NCI-H524 treated with DMSO at 0.1 percent for 48 hours (cell line): Measurements from ENCODE around the gene OTX1.
"Not testable (repeated sequence)": the region's sequence is repeated elsewhere in the genome, so short reads cannot be mapped to it uniquely, and the experiment has no call there.

Source experiments
- DNase-seq: peaks from one replicate; lab custom pipeline; 2025; lab: John Stamatoyannopoulos, UW

OTX1 gene

DNA sequence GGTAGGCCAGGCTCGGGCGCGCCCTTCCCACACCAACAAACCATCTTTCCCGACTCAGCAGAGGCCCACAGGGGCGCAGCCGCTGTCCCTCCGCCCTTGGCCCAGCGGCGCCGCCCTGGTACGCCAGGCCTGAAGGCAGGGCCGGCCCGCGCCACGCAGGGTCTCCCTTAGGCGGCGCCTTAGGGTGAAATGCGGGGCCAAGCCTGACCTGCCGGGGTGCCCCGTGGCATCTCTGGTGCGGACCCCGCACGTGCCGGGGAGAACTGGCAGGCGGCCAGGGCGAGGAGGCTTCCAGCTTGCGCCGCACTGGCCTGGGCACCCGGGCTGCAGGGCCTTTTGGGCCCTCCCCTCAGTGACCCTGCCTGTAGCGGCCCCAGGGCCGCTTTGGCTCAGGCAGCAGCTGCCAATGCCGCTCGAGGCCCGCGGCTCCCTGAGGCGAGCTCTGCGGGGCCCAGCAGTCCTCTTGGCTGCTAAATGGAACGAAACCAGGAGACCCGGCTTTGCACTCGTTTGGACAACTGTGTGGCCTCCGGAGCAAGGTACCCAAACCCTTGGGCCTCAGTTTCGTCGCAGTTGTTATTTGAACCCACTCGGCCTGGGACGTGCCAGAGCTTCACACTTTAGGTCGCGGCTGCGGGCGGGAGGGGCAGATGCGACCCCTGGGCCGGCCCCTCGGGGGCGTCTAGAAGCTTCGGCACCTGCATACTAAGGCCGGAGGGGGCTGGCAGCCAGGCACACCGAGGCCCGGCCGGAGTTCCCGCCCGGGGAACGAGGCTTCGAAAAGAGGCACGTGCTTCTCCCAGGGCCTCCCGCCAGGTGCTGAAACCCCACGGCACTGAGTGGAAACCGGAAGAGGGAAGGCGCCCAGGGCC lies 8.5 kb downstream of the OTX1 start:
- DNase-seq, result no peak

DNA sequence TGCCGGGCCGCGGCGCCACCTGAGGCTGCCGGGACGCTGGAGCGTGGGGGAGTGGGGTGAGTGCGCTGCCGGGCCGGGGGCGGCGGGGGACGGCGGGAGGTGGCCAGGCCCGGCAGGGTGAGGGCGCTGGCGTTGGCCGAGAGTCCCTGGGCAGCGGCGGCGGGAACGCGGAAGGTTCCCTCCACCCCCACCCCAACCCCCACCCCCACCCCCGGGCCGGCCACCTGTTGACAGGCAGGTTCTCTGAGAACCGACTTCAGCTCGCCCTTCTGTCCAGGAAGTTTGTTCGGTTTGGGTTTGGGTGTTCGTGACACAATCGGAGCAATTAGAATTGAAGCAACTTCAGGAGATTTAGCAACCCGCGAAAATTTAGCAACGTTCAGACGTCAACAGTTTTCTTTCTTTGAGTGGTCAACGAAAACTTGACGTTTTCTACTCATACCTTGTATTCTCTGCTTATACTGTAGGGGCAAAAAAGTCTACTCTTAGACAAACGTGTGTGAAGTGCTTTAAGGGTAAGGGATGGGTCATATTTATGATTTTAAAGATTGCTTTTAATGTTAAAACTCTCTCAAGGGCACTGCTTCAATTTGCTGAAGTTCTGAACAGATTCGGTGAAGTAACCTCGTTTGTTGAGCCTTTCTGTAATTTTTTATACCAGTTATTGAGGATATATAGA lies 9.3 kb downstream of the OTX1 start:
- DNase-seq, result no peak

DNA sequence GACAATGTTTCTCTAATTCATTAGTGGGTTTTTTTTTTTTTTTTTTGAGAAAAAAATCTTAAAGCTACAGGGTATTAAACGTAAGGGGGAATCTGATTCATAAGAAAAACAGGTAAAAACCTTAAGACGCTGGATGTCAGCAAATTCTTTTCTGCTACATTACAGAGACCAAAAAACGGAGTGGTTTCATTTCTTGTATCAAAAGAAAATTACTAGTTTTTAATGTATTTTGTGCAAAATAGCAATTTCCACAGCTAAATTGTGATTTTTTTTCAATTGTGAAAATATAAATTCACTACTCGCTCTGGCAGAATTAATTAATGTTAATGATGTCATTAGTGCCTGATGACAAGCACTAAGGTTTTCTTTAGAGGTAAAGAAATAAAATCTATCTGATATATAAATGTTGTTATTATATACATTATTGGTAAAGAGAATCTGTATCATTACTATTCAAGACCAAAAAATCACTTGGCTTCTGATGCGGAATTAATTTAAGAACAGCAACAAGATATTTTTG lies 9.9 kb downstream of the OTX1 start:
- DNase-seq, result no peak

DNA sequence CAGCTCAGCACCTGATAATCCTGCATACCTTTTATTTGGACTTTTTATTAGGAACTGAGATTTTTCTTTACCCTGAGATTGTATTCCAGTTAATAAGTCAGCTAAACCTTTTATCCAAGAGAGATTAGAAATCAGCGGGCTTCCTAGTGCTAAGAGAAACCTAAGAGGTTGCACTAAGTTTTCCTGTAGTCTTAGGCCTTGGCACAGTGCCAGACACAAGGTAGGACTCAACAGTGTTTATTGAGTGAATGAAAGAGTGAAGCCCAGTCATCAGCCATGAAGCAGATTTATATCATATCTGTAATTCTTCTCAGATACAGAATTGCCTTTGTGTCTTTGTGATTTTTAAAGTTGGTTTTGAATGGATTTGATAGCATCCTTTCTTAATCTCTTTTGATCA lies 13.6 kb downstream of the OTX1 start:
- DNase-seq, result no peak

DNA sequence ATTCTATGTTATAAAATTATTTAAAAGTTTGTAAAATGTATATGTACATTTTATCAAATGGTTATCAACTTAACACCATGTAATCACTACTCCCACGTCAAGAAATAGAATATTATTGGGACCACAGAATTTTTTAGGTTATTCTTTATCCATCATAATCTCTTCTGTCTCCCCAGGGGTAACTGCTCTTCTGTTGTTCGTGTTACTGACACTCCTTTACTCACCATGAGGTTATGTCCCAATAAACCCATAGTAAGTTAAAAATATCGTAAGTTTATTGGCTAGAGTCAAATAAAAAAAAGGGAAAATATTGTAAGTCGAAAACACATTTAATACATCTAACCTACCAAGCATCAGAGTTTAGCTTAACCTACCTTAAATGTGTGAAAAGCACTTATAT lies 14.0 kb downstream of the OTX1 start:
- no peak for DNase-seq

DNA sequence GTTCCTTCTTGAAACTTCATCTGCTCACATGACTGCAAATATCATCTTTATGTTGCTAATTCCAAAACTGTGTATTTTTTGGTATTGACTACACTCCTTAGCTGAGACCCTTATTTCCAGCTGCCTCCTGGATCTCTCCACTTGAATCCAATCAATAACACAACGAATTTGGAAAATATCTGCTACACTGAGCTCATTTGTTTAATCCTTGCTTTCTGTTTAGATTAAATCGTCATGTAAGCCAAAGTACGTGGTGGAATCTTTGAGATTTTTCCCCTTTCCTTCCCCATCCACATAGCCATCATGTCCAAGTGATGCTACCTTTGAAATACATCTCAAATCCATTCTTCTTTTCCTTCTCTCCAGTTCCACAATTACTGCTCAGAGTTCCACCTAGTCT lies 15.6 kb downstream of the OTX1 start:
- DNase-seq, result no peak

DNA sequence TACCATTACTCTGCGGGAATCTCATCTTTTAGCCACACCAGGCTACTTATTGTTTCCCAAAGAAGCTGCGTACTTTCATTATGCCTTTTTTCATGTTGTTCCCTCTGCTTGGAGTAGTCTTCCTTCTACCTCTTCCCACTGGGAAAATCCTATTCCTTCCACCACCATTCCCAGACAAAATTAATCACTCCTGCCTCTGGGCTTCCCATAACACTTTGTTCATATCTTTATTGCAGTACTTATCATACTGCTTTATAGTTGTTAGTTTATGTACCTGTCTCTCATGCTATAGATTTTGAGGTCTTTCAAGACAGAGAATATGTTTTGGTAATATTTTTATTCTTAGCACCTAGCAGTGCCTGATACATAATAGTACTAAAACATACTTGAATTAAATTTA lies 16.2 kb downstream of the OTX1 start:
- no peak for DNase-seq

DNA sequence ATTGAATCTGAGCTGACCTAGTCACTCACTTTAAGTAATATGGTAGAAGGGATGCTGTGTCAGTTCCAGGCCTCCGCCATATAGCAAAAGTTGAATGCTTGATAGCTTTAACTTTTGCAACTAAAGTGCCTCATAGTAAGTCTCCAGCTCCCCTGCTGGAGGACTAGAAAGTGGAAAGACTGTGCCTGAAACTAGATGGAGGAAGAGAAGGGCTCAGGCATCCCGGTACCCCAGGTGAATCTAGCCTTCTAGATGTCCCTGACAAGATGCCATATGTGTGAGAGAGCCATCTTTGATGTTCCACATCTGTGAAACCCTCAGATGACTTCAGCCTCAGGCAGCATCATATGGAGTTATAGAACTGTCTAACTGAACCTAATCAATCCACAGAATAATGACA lies 21.0 kb downstream of the OTX1 start:
- no peak for DNase-seq

DNA sequence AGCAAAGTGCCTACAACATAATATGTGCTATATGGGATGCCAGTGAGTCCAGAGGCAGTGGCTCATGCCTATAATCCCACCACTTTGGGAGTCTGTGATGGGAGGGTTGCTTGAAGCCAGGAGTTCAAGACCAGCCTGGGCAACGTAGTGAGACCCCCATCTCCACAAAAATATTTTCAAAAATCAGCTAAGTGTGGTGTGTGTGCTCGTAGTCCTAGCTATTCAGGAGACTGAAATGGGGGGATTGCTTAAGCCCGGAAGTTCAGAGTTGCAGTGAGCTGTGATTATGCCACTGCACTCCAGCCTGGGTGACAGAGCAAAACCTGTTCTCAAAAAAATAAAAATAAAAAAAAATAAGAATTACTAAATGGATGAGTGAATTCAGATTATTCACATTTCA lies 23.4 kb downstream of the OTX1 start:
- no peak for DNase-seq

DNA sequence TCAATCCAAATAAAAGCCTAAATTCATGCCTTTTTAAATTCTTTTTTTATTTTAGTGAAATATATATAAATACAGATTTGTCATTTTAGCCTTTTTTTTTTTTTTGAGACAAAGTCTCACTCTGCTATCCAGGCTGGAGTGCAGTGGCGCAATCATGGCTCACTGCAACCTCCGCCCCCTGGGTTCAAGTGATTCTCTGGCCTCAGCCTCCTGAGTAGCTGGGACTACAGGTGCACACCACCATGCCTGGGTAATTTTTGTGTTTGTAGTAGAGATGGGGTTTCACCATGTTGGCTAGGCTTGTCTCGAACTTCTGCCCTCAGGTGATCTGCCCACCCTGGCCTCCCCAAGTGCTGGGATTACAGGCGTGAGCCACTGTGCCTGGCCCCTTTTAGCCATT lies 23.8 kb downstream of the OTX1 start:
- DNase-seq, result not testable (repeated sequence)

DNA sequence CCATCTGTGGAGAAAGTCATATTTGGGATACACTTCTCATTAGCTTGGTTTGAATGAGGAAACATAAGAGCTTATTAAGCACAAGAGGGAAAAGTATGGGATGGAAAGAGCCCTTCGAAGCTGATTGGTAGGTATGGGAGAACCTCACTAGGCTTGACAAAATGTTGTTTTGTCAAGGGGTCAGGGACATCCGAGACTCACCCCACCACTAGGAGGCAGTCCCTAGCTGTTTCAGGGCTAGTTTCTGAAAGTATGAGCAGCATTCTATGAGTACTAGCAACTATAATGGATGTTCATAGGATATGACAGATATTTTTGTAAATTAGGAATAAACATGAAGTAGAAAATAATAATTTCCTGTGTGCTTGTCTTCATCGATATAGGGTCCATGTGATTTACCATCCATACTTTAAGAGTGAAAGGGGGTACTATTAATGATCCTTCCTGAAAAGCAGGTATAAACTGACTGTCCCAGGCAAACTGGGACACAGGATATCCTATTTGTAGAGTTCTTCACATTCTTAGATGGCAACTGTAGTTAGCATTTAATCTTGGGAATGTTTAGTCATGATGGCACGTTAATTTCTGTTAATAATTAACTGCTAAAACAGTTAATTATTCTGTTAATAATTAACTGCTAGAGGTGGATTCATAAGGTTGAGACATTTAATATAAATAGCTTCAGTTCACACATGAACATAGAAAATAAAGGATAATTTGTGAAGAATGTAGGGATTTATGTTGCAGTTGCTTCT lies 28.4 kb downstream of the OTX1 start:
- DNase-seq, result no peak

DNA sequence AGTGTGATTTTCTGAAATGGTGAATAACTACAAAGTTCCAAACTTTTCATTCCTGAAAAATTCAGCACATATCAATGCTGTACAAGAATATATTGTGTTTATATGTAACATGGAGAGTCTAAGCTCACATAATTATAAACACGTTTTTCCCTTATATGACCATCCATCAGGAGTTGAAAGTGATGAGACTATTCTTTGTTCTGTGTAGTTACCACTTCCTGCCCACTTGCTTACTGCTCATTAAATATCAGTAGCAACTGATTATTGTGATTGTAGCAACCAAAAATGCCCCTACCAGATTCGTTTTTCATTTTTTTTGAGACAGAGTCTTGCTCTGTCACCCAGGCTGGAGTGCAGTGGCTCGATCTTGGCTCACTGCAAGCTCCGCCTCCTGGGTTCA lies 30.8 kb downstream of the OTX1 start:
- no peak for DNase-seq

DNA sequence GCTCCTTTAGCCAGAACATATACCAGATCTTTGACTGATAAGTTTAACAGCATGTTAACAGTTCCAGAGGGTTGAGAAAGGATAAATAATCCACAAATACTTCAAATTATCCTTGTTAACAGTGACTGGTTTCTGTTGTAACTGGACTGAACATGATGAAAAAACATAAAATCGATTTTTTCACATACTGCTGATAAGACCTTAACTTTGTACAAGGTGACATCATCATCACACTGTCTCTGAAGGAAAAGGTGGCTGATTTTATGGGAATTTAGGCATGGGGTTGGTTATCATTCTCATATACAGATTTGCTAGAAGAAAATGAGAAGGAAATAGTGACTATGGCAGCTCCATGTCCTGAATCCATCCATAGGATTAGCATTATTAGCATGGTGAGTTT lies 36.1 kb downstream of the OTX1 start:
- no peak for DNase-seq

DNA sequence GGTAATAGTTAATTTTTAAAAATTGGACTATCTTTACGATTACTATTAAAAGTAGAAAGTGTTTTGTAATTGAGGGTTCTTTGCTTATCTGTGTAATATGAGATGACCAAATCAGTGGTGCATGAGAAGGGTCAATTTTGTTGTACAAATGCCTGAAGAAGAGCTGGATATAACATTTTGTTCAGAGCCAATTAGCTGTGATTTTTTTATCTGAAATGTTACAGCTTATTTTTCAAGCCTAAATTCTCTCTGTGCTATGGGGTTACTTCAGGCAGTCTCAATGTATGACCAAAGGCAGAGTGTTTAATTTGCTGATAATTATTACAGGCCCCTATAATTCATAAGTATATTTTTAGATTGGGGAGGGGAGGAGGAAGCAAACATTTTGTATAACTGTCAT lies 41.8 kb downstream of the OTX1 start:
- DNase-seq, result no peak

DNA sequence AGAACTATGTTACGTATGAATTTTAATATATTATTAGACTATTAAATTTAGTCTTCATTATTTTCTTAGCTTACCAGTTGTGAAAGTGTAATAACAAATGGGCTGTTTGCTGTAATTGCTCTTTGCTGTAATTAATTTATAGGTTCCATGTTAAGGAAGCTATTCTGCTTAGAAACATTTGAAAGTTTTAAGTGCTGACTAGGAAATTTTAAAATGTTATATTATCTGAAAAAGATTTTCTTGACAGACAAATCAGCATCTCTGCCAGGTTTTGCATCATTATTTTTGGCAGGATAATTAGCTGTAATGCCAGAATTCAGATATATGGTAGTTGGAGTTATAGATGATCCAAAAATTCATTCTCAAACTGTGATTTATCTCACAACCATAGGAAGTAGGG lies 42.2 kb downstream of the OTX1 start:
- DNase-seq, result no peak

DNA sequence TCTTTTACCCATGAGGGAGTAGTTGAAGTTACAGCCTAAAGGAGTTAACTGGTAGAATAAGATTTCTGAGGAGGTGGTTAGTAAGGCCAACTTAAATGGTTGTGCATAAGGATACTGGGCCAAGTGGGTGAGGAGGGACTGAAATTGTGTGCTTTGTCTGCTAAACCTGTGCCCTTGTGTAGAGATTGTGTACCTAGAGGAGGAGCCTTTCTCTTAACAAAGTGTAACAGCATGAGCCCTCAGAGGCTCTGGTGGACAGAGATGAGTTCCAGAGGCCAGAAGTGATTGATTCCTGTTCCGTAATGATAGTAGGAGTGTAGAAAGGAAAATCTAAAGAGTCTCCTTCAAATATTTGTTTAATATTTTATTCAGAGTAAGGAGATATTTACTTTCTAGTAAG lies 42.9 kb downstream of the OTX1 start:
- no peak for DNase-seq

DNA sequence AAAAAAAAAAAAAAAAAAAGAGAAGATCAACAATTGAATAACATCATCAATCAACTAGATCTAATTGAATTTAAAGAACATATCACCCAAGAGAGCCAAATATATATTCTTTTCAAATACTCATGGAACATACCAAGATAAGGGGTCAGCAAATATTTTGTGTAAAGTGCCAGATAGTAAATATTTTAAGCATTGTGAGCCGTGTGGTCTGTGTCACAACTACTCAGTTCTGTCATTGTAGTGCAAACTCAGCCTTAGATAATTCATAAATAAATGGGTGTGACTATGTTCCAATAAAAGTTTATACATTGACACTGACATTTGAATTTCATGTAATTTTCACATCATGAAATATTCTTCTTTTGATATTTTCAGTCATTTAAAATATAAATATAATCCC lies 45.9 kb downstream of the OTX1 start:
- DNase-seq, result no peak

DNA sequence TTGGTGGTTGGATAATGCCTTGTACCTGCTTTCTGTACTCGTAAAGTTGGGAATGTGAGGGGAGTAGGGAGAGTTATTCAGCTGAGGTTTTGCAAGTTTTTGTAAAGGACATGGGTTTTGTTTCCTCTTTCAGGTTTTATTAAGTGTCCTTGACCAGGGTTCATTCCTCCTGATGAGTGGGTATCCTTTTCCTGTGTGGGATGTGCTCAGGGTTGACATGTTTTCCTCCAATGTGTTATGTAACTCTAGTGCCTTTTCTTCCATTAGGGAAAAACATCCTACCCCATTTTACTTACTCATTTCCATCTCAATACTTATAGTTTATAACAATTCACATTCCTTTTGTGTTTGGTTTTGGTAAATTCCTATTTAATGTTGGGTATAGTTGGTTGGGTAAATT lies 48.4 kb downstream of the OTX1 start:
- no peak for DNase-seq

DNA sequence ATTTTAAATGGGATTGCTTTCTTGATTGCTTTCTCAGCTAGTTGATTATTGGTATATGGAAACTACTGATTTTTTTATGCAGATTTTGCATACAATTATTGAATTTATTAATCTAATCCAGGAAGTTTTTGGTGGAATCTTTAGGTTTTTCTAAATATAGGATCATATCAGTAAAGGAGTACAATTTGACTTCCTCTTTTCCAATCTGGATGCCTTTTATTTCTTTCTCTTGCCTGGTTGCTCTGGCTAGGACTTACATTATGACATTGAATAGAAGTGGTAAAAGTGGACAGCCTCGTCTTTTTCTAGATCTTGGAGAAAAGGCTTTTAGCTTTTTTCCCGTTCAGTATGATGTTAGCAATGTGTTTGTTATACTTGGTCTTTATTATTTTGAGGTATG lies 51.3 kb downstream of the OTX1 start:
- DNase-seq, result no peak

DNA sequence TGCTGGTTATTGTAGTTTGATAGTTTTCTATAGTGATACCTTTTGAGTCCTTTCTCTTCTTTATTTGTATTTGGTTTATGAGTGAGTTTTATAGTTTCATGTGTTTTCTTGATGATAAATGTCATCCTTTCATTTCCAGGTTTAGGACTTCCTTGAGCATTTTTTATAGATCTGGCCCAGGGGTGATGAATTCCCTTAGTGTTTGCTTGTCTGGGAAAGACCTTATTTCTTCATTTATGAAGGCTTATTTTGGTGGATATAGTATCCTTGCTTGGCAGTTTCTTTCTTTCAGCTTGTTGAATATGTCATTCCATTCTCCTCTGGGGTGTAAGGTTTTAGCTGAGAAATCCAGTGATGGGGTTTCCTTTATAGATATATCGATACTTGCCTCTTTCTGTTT lies 53.9 kb downstream of the OTX1 start:
- DNase-seq, result no peak
